ENCODE data around the gene FAM25A. TPM values are rescaled to one million over a fixed set of nuclear protein-coding genes. Genes with fewer than 3 reads are reported as not detected.

The FAM25A gene
- total RNA-seq, 1 experiment from 2014 or later: not detected

DNA sequence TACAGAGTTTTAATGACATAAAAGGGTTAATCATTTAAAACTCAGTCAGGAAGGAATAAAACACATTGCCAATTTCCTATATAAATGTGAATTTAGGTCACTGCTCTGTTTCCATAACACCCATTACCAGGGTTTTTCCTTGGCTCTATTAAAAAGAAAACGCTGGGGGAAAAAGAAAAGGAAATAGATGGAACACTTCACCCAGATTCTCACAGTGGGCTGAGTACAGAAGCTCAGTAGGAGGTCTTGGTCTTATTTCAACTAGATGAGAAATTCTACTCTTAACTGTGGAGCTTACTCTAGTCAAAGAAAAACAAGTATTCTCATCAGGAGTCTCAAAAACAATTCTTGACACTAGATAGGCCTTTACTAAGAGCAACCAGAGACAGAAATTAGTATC is 38.1 kb downstream of the FAM25A start:
- DNase-seq (ENCODE audit: low read depth, low spot score): no peak
- ATAC-seq: no peak
- intact Hi-C loops (cut with micrococcal nuclease; ENCODE audit: unreplicated experiment) (no loop called here), in situ Hi-C loops (cut with HindIII; ENCODE audit: low pct_unique_long_range_greater_than_20kb, low sequenced_read_pairs) (no loop called here)
- Histone ChIP-seq H3K27me3 (ENCODE audit: control insufficient read depth, insufficient read depth, low read length) (no peaks in the 10 kb centered on the region), H3K36me3 (ENCODE audit: control insufficient read depth, insufficient read depth, low read length) (peaks cover 32% of the 10 kb centered on the region), H3K27ac (ENCODE audit: low read length) (no peak overlapping the region), H3K9me3 (ENCODE audit: control insufficient read depth, insufficient read depth, low read depth, low read length) (no peaks in the 10 kb centered on the region), H3K4me3 (ENCODE audit: low read depth in 2 of 2, low read length in 2 of 2) (no peak overlapping the region), H3K4me1 (ENCODE audit: control insufficient read depth, insufficient read depth, low read length) (no peaks in the 10 kb centered on the region)
- ChIA-PET POLR2A (no interaction called here), CTCF (no interaction called here)
- BruUV-seq (replicated peaks): no TSS peak
- TF ChIP-seq POLR2AphosphoS5 (IDR thresholded peaks at IDR 0.05; ENCODE audit: low read depth, low read length) (no peak), TCF7L2 (IDR thresholded peaks at IDR 0.05; ENCODE audit: low read depth, low read length) (no peak)
- TF ChIP-seq, protein P1, sequence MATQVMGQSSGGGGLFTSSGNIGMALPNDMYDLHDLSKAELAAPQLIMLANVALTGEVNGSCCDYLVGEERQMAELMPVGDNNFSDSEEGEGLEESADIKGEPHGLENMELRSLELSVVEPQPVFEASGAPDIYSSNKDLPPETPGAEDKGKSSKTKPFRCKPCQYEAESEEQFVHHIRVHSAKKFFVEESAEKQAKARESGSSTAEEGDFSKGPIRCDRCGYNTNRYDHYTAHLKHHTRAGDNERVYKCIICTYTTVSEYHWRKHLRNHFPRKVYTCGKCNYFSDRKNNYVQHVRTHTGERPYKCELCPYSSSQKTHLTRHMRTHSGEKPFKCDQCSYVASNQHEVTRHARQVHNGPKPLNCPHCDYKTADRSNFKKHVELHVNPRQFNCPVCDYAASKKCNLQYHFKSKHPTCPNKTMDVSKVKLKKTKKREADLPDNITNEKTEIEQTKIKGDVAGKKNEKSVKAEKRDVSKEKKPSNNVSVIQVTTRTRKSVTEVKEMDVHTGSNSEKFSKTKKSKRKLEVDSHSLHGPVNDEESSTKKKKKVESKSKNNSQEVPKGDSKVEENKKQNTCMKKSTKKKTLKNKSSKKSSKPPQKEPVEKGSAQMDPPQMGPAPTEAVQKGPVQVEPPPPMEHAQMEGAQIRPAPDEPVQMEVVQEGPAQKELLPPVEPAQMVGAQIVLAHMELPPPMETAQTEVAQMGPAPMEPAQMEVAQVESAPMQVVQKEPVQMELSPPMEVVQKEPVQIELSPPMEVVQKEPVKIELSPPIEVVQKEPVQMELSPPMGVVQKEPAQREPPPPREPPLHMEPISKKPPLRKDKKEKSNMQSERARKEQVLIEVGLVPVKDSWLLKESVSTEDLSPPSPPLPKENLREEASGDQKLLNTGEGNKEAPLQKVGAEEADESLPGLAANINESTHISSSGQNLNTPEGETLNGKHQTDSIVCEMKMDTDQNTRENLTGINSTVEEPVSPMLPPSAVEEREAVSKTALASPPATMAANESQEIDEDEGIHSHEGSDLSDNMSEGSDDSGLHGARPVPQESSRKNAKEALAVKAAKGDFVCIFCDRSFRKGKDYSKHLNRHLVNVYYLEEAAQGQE (IDR thresholded peaks at IDR 0.05; ENCODE audit: insufficient read depth in 1 of 2, low read depth in 2 of 2, low read length in 1 of 2): no peak

DNA sequence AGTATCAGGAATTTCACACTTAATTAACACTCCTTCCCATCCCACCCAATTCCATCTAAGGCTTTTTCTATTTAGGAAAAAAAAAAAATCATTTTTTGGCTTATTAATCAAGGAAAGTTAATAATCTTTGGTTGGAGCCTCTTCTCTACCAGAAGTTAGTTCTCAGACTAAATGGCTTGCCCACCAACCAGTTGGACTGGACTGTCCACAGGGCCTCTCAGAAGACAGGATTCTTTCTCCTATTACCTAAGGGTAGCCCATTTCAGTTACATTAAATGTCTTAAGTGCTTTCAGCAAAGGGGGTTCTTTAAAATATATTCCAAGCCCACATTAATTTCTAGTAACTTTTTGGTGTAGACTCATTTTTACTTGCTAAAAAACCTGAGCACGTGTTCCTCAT is 39.3 kb downstream of the FAM25A start:
- BruUV-seq (replicated peaks): no TSS peak
- Histone ChIP-seq H3K27ac (ENCODE audit: low read length) (no peak overlapping the region), H3K27me3 (ENCODE audit: control insufficient read depth, insufficient read depth, low read length) (no peaks in the 10 kb centered on the region), H3K36me3 (ENCODE audit: control insufficient read depth, insufficient read depth, low read length) (peaks cover 25% of the 10 kb centered on the region), H3K4me3 (ENCODE audit: low read depth in 2 of 2, low read length in 2 of 2) (no peak overlapping the region), H3K9me3 (ENCODE audit: control insufficient read depth, insufficient read depth, low read depth, low read length) (no peaks in the 10 kb centered on the region), H3K4me1 (ENCODE audit: control insufficient read depth, insufficient read depth, low read length) (no peaks in the 10 kb centered on the region)
- TF ChIP-seq SIN3A (IDR thresholded peaks at IDR 0.05; ENCODE audit: borderline replicate concordance, insufficient read depth, low read depth, low read length) (no peak), POLR2AphosphoS5 (IDR thresholded peaks at IDR 0.05; ENCODE audit: low read depth, low read length) (no peak), TCF7L2 (IDR thresholded peaks at IDR 0.05; ENCODE audit: low read depth, low read length) (no peak)
- TF ChIP-seq, protein P1 (IDR thresholded peaks at IDR 0.05; ENCODE audit: insufficient read depth in 1 of 2, low read depth in 2 of 2, low read length in 1 of 2): no peak
- TF ChIP-seq, protein P2, sequence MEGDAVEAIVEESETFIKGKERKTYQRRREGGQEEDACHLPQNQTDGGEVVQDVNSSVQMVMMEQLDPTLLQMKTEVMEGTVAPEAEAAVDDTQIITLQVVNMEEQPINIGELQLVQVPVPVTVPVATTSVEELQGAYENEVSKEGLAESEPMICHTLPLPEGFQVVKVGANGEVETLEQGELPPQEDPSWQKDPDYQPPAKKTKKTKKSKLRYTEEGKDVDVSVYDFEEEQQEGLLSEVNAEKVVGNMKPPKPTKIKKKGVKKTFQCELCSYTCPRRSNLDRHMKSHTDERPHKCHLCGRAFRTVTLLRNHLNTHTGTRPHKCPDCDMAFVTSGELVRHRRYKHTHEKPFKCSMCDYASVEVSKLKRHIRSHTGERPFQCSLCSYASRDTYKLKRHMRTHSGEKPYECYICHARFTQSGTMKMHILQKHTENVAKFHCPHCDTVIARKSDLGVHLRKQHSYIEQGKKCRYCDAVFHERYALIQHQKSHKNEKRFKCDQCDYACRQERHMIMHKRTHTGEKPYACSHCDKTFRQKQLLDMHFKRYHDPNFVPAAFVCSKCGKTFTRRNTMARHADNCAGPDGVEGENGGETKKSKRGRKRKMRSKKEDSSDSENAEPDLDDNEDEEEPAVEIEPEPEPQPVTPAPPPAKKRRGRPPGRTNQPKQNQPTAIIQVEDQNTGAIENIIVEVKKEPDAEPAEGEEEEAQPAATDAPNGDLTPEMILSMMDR (IDR thresholded peaks at IDR 0.05): no peak
- ChIA-PET POLR2A (no interaction called here), CTCF (no interaction called here)
- intact Hi-C loops (cut with micrococcal nuclease; ENCODE audit: unreplicated experiment) (no loop called here), in situ Hi-C loops (cut with HindIII; ENCODE audit: low pct_unique_long_range_greater_than_20kb, low sequenced_read_pairs) (no loop called here)
- DNase-seq (ENCODE audit: low read depth, low spot score): no peak
- ATAC-seq: no peak
